ENCODE measurements around the gene MYO18B.

- TF ChIP-seq CTCF (conservative IDR thresholded peaks at IDR 0.05; ENCODE audit: low read depth, low read length): no peak
- no peak for TF ChIP-seq EZH2phosphoT487 (IDR thresholded peaks at IDR 0.05; ENCODE audit: borderline replicate concordance, low read length)
- TF ChIP-seq EZH2 (IDR thresholded peaks at IDR 0.05; ENCODE audit: low read length, unreplicated experiment): no peak
Observed at GRCh38 chr22:25783856-25784255, 41.9 kb downstream of the MYO18B start.

Measured in PC-3 (cell line).